Measurements from ENCODE around the gene PRLH. TPM values are rescaled to one million over a fixed set of nuclear protein-coding genes. Genes with fewer than 3 reads are reported as not detected.

Gene PRLH
- total RNA-seq, 1 donor from 2014 or later: not detected

GRCh38 chr2:237568121-237568660, 1.8 kb downstream of the PRLH start:
- no peak for FAIRE-seq
- no peak overlapping the region for H3K27ac Mint-ChIP-seq (ENCODE audit: unreplicated experiment)

GRCh38 chr2:237569041-237569440, 2.7 kb downstream of the PRLH start:
- TF ChIP-seq EZH2 (IDR thresholded peaks at IDR 0.05; ENCODE audit: insufficient read depth, low read length) (no peak), CTCF (IDR thresholded peaks at IDR 0.05; ENCODE audit: insufficient read depth, low read depth, low read length) (no peak)
- no peak overlapping the region for H3K9ac ChIP-seq (ENCODE audit: low read length)
- H3K79me2 ChIP-seq (ENCODE audit: insufficient read depth, low read length): no peaks in the 10 kb centered on the region
- no peak overlapping the region for H3K27ac ChIP-seq (ENCODE audit: low read depth, low read length)
- DNase-seq (ENCODE audit: low read depth): no peak
- Mint-ChIP-seq H3K4me3 (ENCODE audit: unreplicated experiment) (no peak overlapping the region), H3K36me3 (ENCODE audit: low read depth, unreplicated experiment) (peaks cover 3% of the 10 kb centered on the region), H3K4me1 (ENCODE audit: low read depth, unreplicated experiment) (peaks cover 4% of the 10 kb centered on the region), H3K27me3 (ENCODE audit: low read depth, unreplicated experiment) (peaks cover 18% of the 10 kb centered on the region), H3K27ac (ENCODE audit: unreplicated experiment) (no peak overlapping the region), H3K9me3 (ENCODE audit: unreplicated experiment) (peaks cover 4% of the 10 kb centered on the region)
- H4K20me1 ChIP-seq (ENCODE audit: insufficient read depth, low read length): no peaks in the 10 kb centered on the region
- FAIRE-seq: no peak
- H2AFZ ChIP-seq (ENCODE audit: low read depth, low read length): no peak overlapping the region
- no peak overlapping the region for H3K4me3 ChIP-seq (ENCODE audit: insufficient read depth, low read depth, low read length)
- no peaks in the 10 kb centered on the region for H3K36me3 ChIP-seq (ENCODE audit: insufficient read depth, low read length)
- H3K4me2 ChIP-seq (ENCODE audit: low read length): no peak overlapping the region
- no peaks in the 10 kb centered on the region for H3K27me3 ChIP-seq (ENCODE audit: insufficient read depth, low read length)
- H3K4me1 ChIP-seq (ENCODE audit: insufficient read depth, low read length): peaks cover 5% of the 10 kb centered on the region
- H3K9me3 ChIP-seq (ENCODE audit: insufficient read depth, low read depth, low read length): peaks cover 12% of the 10 kb centered on the region

More at GRCh38 chr2:237568121-237568660, 1.8 kb downstream of the PRLH start:
- no peaks in the 10 kb centered on the region for H4K20me1 ChIP-seq (ENCODE audit: insufficient read depth, low read length)
- peaks cover 12% of the 10 kb centered on the region for H3K9me3 ChIP-seq (ENCODE audit: insufficient read depth, low read depth, low read length)
- Mint-ChIP-seq H3K4me1 (ENCODE audit: low read depth, unreplicated experiment) (peaks cover 4% of the 10 kb centered on the region), H3K36me3 (ENCODE audit: low read depth, unreplicated experiment) (peaks cover 2% of the 10 kb centered on the region), H3K9me3 (ENCODE audit: unreplicated experiment) (peaks cover 4% of the 10 kb centered on the region), H3K4me3 (ENCODE audit: unreplicated experiment) (no peak overlapping the region), H3K27me3 (ENCODE audit: low read depth, unreplicated experiment) (peaks cover 19% of the 10 kb centered on the region)
- TF ChIP-seq EZH2 (IDR thresholded peaks at IDR 0.05; ENCODE audit: insufficient read depth, low read length) (no peak), CTCF (IDR thresholded peaks at IDR 0.05; ENCODE audit: insufficient read depth, low read depth, low read length) (no peak)
- H3K79me2 ChIP-seq (ENCODE audit: insufficient read depth, low read length): no peaks in the 10 kb centered on the region
- peaks cover 5% of the 10 kb centered on the region for H3K4me1 ChIP-seq (ENCODE audit: insufficient read depth, low read length)
- H2AFZ ChIP-seq (ENCODE audit: low read depth, low read length): no peak overlapping the region
- no peak overlapping the region for H3K4me2 ChIP-seq (ENCODE audit: low read length)
- DNase-seq (ENCODE audit: low read depth): no peak
- no peaks in the 10 kb centered on the region for H3K27me3 ChIP-seq (ENCODE audit: insufficient read depth, low read length)
- H3K4me3 ChIP-seq (ENCODE audit: insufficient read depth, low read depth, low read length): no peak overlapping the region
- no peak overlapping the region for H3K27ac ChIP-seq (ENCODE audit: low read depth, low read length)
- no peak overlapping the region for H3K9ac ChIP-seq (ENCODE audit: low read length)
- H3K36me3 ChIP-seq (ENCODE audit: insufficient read depth, low read length): no peaks in the 10 kb centered on the region

GRCh38 chr2:237569896-237570295, 3.5 kb downstream of the PRLH start:
- FAIRE-seq: no peak

More at GRCh38 chr2:237569896-237570295, 3.5 kb downstream of the PRLH start:
- H3K36me3 ChIP-seq (ENCODE audit: insufficient read depth, low read length): no peaks in the 10 kb centered on the region
- H3K9ac ChIP-seq (ENCODE audit: low read length): no peak overlapping the region
- Mint-ChIP-seq H3K4me3 (ENCODE audit: unreplicated experiment) (no peak overlapping the region), H3K27ac (ENCODE audit: unreplicated experiment) (no peak overlapping the region), H3K4me1 (ENCODE audit: low read depth, unreplicated experiment) (peaks cover 4% of the 10 kb centered on the region), H3K36me3 (ENCODE audit: low read depth, unreplicated experiment) (peaks cover 3% of the 10 kb centered on the region), H3K9me3 (ENCODE audit: unreplicated experiment) (peaks cover 4% of the 10 kb centered on the region), H3K27me3 (ENCODE audit: low read depth, unreplicated experiment) (peaks cover 24% of the 10 kb centered on the region)
- H4K20me1 ChIP-seq (ENCODE audit: insufficient read depth, low read length): no peaks in the 10 kb centered on the region
- H3K79me2 ChIP-seq (ENCODE audit: insufficient read depth, low read length): no peaks in the 10 kb centered on the region
- peaks cover 12% of the 10 kb centered on the region for H3K9me3 ChIP-seq (ENCODE audit: insufficient read depth, low read depth, low read length)
- no peak overlapping the region for H3K4me3 ChIP-seq (ENCODE audit: insufficient read depth, low read depth, low read length)
- no peak overlapping the region for H3K27ac ChIP-seq (ENCODE audit: low read depth, low read length)
- TF ChIP-seq EZH2 (IDR thresholded peaks at IDR 0.05; ENCODE audit: insufficient read depth, low read length): no peak
- no peak for TF ChIP-seq CTCF (IDR thresholded peaks at IDR 0.05; ENCODE audit: insufficient read depth, low read depth, low read length)
- H3K4me2 ChIP-seq (ENCODE audit: low read length): no peak overlapping the region
- no peaks in the 10 kb centered on the region for H3K27me3 ChIP-seq (ENCODE audit: insufficient read depth, low read length)
- no peak overlapping the region for H2AFZ ChIP-seq (ENCODE audit: low read depth, low read length)
- H3K4me1 ChIP-seq (ENCODE audit: insufficient read depth, low read length): peaks cover 5% of the 10 kb centered on the region
- no peak for DNase-seq (ENCODE audit: low read depth)
